GM18873 (cell line): ENCODE data around the gene PRSS22.

Experiments
- ATAC-seq: cut with Tn5 transposase; IDR thresholded peaks from one replicate; pipeline ENCODE4 v1.9.1; 2021; ENCODE audit warnings: mild to moderate bottlenecking, moderate library complexity, moderate number of reproducible peaks; ENCODE audit not compliant: unreplicated experiment, low FRiP score

Gene PRSS22

DNA sequence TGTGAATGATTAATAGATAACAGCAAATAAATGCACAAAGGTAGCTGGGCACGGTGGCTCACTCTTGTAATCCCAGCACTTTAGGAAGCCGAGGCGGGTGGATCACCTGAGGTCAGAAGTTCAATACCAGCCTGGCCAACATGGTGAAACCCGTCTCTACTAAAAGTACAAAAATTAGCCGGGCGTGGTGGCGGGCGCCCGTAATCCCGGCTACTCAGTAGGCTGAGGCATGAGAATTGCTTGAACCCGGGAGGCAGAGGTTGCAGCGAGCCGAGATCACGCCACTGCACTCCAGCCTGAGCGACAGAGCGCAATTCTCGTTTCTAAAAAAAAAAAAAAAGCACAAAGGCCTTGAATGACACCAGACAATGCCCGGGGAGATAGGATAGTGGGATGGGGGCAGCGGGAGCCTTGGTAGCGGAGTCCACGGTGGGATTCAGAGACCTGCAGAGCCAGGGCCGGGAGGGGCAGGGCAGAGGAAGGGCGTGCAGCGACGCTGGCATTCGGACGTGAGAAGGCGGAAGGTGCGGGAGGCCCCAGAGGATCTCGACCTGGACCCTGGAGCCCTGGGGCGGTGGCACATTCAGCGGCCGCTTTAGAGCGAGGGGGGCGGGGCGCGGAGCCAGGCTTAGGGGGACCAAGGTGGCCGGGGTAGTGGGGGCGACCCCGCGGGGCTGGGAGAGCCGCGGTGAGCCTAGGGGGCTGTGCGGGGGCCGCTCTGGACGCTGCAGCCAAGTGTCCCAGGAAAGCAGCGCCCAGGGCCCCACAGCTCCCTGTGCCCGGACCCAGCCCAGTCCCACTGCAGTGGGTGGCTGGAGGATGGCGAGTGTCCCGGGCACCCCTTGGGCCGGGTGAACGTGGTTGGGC, 24.0 kb upstream of the PRSS22 start:
- ATAC-seq: peak; percentile 6

DNA sequence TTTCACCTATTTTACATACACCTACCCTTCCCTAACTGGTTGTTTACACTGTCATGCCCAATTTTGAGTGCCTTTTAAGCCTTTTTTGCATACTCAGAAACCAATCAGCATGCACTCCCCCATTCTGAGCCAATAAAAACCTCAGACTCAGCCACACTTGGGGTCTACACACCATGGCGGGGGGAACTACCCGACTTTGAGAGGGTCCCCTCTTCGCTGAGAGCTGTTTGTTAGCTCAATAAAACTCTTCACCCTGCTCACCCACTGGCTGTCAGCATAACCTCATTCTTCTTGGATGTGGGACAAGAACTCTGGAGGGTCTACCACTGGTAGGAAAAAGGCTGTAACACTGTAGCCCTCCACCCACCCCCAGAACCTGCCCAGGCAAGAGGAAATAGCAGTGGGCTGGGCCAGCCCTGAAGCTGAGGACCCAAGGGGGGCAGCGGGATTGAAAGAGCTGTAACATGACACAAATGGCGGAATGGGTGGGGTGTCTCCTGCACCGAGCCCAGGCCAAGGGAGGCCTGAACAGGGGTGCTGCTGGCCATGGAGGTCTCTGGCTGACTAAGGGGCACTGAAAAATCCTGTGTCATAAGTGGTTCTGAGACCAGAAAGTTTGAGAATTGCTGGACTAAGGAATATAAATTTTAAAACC, 22.0 kb upstream of the PRSS22 start:
- ATAC-seq: no peak

DNA sequence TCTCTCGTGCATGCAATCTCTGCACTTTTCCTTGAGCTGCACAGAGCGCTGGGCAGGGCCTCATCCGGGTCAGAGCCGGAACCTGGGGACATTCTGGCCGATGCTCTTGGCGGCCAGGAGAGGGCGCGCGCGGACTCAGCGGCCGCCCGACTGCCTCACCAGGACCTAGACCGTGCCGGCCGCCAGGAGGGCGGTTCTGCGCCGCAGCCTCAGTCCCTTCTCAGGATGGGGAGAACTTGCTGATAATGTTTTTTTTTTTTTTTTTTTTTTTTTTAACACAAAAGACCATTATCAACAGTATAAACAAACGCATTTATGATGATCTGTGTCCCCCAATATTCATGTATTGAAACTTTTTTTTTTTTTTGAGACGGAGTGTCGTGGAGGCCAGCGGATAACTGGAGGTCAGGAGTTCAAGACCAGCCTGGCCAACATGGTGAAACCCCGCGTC, 17.0 kb upstream of the PRSS22 start:
- no peak for ATAC-seq

DNA sequence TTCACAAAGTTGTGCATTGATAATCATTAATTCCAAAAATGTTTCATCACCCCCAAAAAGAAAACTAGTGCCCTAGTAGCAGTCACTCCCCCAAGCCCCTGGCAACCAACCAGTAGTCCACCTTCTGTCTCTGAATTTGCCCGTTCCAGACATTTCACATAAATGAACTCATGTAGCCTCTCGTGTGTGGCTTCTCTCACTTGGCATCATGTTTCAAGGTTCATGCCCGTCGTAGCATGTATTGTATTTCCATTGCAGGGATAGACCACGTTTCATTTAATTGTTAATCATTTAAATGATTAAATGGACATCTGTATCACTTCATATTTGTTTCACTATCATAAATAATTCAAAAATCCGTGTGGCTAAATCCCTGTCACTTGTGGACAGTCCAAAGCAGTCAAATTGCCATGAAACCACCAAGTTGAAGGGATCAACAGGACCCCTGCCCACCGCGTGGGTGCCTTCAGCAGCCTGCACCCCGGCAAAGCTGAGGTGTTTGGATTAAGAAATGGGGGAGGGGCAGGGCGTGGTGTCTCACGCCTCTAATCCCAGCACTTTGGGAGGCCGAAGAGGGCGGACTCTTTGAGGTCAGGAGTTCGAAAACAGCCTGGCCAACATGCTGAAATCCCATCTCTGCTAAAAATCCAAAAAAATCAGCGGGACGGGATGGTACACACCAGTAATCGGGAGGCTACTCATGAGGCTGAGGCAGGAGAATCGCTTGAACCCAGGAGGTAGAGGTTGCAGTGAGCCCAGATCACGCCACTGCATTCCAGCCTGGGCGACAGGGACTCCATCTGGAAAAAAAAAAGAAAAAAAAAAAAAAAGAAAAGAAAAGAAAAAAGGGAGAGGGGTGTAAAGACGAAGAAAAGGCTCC, 16.3 kb upstream of the PRSS22 start:
- no peak for ATAC-seq

DNA sequence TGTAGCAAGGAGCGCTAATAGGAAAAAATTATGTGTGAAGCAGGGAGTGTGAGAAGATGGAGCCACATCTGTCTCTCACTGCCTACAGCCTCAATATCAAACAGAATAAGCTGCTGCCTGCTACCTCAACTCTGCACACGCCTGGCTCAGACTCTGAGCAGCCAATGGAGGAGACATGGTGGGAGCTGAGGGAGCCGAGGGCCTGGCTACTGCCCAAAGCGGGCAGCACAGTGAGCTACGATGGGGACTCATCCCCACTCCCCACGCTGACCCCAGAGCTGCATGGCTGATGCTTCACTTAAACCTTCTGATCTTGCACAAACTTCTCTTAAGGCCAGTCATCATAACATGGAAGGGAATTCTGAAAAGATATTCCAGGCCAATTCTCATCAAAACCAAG, 14.0 kb upstream of the PRSS22 start:
- ATAC-seq: no peak

DNA sequence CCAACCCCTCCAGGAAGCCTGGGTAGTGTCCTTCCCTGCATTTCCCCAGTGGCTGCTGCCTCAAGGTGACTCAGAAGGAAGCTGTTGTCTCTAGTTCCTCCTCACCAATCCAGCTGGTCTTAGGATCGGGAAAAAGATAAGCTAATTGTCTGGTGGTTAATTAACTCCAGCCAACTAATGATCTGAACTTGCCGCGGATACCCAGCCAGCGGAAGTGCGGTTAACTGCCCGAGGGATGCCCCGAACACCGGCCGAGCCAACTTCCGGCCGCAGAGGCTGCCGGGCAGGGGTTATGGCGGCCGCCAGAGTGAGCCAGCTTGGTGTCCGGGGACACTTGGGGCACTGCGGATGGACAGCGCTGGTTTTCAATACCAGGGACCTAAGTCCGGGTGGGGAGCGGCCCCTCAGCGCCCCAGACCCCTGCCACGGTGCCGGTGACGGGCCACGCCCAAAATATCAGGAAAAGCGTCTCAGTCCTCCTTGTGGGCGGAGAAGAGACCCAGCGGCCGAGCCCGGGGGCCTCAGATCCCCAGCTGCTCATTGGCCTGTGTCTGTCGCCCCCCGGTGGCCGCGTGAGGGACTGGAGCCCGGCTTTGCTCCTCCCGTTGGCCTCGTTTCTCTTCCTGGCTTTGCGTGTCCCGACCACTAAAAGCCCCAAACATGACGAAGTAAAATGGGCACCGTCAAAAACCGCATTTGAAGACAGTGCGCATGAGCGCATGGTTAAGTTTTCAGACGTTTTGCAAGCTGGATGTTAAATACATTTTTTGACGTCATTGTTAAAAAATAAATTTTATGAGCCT, 10.2 kb upstream of the PRSS22 start:
- peak; percentile 70 for ATAC-seq

DNA sequence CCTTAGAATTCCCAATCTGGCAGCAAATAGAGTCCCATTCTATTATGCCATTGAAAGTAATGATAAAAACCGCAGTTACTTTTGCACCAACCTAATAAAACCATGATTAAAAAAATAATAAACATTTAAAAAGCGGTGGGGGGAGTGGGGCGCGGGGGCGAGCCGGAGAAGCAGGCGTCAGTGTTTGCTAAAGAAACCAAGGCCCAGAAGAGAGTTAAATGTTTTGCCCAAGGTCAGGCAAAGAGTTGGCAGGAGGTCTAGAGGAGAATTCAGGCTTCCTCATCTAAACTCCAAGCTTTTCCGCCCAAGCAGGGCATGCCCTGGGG, 9.7 kb upstream of the PRSS22 start:
- ATAC-seq: no peak

DNA sequence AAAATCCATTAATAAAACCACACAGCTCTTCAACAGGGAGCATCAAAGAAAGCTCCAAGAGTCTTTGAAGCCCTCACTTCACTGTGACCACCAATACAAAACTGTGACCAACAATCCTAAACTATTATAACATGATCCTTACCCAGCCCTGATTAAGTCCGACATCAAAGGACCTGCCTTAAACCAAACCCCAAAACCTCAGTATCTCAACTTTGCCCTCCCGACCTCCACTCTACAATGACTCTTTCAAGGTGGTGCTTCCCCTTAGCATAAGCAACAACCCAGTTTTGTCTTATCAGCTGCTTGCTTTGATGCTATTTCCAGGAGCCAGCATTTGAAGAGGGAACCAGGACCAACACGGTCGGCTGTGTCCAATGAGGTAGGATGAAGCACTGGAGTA, 8.5 kb upstream of the PRSS22 start:
- no peak for ATAC-seq

DNA sequence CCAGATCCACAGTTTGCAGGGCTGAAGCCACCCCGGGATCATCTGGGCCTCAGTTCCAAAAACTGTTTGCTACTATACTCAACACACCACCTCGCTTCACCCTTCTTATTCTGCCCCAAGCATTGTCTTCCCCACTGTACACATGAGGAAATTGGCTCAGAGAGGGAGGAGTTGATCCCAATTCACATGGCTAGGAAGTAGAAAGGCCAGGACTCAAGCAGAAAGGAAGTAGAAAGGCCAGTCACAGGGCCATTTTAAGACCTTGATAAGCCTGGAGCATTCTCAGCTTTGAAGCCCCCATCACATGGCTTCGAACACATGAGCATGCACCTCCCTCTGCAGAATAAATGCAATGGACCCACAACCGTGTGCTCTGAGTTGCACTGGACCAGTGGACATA, 7.7 kb upstream of the PRSS22 start:
- no peak for ATAC-seq

DNA sequence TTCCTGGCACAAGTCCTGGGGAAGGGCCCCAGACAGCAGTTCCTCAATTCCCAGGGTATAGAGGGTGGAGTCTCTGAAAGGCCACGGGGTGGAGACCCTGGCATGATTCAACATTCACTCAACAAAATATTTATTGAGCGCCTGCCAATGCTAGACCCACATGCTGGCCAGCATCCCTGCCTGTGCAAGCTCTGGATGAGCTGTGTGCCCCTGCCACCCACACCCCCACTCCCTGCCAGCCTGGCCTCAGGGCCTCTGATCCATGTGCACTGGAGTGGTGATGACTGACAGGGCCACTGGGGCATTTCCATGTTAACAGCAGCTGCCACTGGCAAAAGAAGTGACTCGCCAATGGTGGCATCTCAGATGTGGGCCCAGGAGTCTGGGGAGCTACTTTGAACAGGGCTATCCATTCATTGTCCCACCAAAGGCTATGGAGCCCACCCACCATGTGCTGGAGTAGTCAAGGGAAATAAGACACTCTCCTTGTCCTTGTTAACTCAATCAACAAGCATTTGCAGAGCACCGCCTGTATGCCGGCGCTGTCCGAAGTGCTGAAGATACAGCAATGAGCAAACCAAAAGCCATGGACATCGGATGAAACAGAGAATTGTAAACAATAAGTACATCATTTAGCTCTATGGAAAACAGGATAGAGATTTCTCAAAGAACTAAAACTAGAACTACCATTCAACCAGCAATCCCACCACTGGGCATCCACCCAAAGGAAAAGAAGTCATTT, 3.0 kb upstream of the PRSS22 start:
- no peak for ATAC-seq

DNA sequence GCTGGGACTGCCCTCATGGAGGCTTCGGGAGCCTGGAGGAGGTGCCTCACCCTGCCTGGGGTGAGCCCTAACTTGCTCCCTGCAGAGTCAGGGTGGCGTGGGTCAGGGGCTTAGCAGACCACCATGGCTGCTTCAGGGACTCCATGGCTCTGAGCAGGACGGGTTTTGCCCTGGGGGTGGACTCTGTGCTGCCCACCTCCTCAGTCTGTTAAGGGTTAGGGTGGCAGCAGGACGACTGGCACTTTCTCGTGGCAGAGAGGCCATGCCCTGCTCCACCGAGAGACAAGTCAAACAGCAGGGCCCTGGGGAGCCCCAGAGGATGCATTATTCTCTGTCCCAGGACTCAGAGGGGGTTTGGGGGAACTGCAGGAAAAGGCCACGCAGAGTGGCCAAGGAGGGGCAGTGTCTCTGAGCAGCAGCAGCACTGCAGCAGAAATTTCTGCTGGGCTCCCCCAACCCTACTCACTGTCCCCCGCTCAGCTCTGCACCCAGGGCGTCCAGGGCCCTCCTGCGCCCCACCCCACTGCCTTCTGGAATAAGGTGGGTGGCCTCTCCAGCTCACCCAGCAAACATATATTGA, 1.8 kb upstream of the PRSS22 start:
- no peak for ATAC-seq

DNA sequence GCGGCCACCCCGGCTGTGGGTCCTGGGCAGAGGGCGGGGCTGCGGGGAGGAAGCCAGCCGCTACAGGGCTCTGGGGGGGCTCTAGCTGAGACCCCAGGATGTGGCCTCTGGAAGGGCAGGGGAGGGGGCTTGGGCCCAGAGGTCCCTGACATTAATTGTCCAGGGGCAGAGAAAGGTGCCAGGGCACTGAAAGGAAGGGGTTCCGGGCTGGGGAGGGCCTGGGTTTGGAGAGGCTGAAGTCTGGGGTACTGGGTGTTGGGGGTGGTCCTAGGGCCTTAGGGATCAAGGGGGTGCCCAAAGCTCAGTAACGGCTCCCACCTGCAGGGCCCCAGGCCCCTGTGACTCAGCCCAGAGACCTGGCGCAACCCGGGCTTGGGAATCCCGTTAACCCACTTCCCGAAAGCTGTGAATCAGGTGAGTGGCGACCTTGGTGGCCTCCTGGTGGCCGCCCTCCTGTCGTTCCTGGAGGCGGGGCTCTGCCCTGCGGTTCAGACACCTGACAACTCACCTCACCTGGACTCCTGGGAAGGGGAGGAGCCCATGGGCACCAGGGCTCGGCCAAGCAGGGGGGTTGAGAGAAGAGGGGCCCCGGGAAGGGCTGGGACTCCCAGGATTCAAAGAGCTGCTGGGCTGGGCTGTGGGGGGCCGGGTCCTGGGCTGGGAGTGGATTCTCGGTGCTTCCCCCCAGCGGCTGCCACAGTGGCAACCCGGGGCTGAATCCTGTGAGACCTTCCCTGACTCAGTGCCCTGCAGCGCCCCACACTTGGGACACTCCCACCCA, 465 bp upstream of the PRSS22 start:
- ATAC-seq: no peak

DNA sequence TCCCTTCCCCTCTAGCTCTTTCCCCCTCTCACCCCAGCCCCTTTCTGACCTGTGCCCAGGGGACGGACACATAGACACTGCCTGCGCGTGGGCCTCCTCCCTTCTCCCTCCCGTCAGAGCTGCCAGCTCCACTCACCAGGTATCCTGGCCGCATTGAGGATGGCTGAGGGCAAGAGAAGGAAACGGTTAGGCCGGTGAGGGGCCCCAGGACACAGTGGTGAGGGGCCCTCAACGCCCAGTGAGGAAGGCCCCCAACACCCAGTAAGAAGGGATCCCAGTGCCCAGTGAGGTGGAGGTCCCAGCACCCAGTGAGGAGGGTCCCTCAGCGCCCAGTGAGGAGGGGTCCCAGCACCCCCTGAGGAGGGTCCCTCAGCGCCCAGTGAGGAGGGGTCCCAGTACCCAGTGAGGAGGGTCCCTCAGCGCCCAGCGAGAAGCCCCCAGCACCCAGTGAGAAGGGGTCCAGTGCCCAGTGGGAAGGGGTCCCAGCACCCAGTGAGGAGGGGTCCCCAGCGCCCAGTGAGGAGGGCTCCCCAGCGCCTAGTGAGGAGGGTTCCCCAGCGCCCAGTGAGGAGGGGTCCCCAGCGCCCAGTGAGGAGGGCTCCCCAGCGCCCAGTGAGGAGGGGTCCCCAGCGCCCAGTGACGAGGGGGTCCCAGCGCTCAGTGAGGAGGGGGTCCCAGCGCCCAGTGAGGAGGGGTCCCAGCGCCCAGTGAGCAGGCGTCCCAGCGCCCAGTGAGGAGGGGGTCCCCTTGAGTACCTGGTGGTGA, 1.1 kb downstream of the PRSS22 start:
- ATAC-seq: no peak

DNA sequence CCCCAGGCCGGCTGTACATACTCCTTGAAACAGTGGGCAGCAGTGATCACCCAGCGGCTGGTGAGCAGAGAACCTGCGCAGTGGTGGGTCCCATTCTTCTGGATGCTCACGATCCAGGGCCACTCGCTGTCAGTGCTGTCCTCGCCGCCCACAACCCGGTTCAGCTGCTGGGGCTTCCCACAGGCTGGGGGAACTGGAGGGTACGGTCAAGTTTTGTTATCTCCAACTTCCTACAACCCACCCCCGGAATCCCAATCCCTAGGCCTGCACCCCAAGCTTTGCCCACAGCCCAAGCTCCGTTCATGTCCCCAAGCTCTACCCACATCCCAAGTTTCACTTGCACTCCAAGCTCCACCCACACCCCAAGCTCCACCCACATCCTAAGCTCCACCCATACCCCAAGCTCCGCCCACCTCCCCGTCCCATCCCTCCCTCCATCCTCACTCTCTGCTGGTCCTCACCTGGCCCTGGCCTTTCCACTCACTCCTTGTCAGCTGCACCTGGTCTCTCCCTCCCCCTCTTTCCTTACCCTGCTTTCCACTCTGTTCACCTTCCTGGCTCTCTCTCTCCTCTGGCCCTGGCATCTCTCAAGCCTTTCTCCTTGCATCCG, 1.8 kb downstream of the PRSS22 start:
- ATAC-seq: no peak

DNA sequence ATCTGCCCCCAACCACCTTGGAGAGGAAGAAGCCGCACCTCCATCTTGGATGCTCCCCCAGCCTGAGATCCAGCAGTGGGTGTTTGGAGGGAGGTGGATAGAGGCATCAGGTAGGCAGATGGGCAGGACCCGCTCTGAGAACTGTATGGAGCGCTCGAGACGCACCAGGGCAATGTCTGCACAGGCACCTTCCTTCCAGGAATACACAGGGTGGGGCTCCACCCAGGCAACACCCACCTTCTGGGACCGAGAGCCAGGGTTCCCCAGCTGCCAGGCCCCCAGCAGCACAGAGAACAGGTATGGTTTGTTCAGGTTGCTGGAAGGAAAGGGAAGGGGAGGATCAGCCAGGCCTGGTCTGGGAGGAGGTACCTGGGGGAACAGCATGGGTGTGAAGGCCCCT, 2.4 kb downstream of the PRSS22 start:
- no peak for ATAC-seq

DNA sequence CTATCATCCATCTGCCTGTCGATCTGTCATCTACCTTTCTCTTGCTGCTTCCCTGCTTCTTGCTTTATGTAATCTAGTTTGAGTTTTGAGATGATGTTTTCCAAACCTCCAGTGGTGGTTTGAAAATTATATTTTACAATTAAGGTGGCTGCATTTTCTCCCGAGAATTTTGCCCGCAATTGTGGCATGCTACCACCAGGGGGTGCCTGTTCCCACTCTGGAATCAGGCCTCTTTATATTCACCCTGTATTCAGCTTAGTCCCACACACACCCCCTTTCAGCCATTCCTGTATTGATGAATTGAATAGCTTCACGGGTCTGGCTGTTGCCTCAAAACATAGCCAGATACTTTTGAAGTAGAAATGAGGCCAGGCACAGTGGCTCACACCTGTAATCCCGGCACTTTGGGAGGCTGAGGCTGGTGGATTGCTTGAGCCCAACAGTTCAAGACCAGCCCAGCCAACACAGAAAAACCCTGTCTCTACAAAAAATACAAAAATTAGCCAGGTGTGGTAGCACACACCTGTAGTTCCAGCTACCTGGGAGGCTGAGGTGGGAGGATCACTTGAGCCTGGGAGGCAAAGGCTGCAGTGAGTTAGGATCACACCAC, 3.2 kb downstream of the PRSS22 start:
- ATAC-seq: no peak

DNA sequence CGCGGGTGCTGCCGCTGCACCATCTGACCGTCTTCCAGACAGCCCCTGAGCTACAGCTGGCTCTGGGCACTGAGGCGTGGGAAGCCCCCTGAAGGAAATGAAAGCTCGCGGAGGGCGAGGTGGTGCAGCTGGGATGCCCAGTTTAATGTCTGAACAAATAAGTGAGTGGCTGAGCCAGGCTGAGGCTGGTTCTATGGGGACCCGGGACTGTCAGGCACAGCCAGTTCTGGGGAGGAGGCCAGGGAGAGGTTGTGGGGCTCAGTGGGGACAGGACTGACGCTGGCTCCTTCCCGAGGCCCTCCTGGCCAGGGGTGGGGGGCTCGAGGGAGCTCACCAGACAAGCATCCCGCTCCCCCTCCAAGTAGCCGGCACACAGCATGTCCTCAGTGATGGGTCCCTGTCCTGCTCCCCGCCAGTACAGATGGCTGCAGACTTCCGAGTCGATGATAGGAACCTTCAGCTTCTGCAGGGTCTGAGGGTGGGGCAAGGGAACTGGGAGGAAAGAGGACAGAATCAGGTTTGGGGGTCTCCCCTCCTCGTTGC, 4.4 kb downstream of the PRSS22 start:
- ATAC-seq: no peak
